Ramos (cell line): ENCODE results near the gene MGMT.
"Not testable (repeated sequence)": the region's sequence is repeated elsewhere in the genome, so short reads cannot be mapped to it uniquely, and the experiment has no call there.

Experiments
- in situ Hi-C: fragments of 300-500 bp; cut with MboI; formaldehyde crosslinking; loops from one replicate; pipeline ENCODE4 v1.14.3; 2022; ENCODE audit warnings: low sequenced_read_pairs; ENCODE audit not compliant: unreplicated experiment

The MGMT gene

DNA sequence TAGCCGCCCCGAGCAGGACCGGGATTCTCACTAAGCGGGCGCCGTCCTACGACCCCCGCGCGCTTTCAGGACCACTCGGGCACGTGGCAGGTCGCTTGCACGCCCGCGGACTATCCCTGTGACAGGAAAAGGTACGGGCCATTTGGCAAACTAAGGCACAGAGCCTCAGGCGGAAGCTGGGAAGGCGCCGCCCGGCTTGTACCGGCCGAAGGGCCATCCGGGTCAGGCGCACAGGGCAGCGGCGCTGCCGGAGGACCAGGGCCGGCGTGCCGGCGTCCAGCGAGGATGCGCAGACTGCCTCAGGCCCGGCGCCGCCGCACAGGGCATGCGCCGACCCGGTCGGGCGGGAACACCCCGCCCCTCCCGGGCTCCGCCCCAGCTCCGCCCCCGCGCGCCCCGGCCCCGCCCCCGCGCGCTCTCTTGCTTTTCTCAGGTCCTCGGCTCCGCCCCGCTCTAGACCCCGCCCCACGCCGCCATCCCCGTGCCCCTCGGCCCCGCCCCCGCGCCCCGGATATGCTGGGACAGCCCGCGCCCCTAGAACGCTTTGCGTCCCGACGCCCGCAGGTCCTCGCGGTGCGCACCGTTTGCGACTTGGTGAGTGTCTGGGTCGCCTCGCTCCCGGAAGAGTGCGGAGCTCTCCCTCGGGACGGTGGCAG is at the start of gene MGMT:
Gene MGMT, plus strand, starts transcription at position 539 of the 656 bp plus-strand sequence.
- in situ Hi-C loops: no loop called here

- in situ Hi-C loops: no loop called here
Observed at GRCh38 chr10:129417870-129418269, 49.2 kb upstream of the MGMT start.

GRCh38 chr10:129418496-129419225 is 48.4 kb upstream of the MGMT start:
- in situ Hi-C loops: no loop called here

GRCh38 chr10:129419397-129419796 is 47.6 kb upstream of the MGMT start:
- in situ Hi-C loops: no loop called here

DNA sequence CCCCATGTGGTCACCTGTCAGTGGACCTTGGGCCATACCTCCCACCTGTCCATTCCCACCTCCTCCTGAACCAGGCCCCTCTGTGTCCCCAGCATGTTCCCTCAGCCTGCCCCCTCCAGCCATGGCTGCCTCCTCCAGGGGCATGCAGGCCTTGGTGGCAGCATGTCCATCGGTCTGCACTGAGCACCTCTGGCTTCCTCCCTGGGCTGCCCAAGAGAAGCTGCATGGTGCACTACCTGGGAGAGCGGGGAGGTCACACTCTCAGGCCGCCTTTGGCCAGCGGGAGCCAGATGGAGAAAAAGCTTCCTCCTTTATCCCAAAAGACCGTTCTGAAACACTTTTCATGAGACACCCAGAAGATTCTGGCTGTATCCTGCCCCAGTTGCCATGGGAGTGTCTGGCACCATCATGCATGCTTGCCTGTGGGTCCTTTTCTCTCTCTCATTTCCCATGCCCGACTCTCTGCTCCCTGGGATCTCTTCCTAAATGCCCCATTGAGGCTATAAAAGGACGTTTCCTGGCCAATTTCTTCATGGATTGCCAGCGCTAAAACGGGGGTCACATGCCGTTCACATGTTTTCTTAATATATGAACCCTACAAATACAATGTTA is 45.5 kb upstream of the MGMT start:
- in situ Hi-C loops: no loop called here

- in situ Hi-C loops: no loop called here
Observed at GRCh38 chr10:129424978-129425377, 42.1 kb upstream of the MGMT start.

- in situ Hi-C loops: no loop called here
Observed at GRCh38 chr10:129426606-129427005, 40.4 kb upstream of the MGMT start.

DNA sequence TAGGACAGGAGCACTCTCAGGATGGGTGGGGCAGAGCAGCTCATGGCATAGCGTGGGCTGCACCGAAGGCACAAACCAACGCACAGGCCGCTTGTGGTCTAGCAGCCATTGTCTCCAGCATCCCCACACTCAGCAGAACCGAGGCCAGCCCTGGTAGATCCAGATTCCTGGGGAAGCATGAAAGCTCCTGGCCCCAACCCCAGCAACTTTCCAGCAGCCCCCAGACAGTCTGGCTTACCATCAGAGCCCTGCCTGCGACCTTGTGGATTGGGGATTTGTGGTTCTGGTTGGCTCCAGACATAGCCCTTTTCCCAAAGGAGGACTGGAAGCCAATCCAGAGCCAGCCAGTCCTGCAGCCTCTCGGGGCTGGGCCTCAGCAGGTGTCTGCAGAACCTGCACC is 33.8 kb upstream of the MGMT start:
- in situ Hi-C loops: no loop called here

DNA sequence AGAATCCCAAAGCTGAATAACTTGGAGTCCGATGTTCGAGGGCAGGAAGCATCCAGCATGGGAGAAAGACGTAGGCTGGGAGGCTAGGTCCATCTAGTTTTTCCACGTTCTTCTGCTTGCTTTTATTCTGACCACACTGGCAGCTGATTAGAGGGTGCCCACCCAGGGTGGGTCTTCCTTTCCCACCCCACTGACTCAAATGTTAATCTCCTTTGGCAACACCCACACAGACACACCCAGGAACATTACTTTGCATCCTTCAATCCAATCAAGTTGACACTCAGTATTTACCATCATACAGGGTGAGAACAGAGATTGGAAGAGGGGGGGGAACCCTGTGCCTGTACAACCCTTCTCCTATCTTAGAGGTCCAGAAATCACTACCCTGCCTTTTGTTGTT is 31.3 kb upstream of the MGMT start:
- in situ Hi-C loops: not testable (repeated sequence)

- in situ Hi-C loops: no loop called here
Observed at GRCh38 chr10:129438024-129438423, 29.0 kb upstream of the MGMT start.

GRCh38 chr10:129440247-129440646 is 26.8 kb upstream of the MGMT start:
- in situ Hi-C loops: no loop called here

GRCh38 chr10:129440722-129441316 is 26.2 kb upstream of the MGMT start:
- in situ Hi-C loops: no loop called here

DNA sequence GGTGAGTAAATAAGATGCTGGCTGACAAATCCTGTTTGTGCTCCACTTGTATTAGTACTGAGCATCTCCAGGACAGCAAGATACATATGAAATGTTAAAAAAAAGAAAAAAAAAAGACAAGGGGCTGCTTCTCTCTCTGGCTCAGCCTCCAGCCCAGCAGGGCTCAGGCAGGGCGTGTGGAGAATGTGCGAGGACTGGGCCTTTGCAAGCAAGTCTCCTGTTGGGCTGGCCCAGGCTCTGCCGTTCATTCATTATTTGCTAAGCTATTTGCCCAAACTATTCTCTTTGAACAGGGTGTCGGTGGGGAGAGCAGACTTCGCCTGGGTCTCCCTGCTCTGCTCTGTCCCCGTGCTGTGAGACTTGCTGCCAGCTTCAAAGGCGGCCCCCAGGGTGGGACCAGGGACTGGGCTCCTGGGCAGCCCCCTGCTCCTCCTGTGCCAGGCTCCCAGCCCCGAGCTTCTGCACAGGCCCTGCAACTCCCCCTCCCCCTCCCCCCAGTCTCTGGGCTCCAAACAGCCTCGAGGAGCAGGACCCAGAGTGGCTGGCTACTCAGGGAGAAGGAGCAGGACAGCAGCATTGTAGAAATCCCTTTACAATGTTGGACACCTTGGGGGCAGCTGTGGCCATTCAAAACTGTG is 25.6 kb upstream of the MGMT start:
- in situ Hi-C loops: no loop called here

DNA sequence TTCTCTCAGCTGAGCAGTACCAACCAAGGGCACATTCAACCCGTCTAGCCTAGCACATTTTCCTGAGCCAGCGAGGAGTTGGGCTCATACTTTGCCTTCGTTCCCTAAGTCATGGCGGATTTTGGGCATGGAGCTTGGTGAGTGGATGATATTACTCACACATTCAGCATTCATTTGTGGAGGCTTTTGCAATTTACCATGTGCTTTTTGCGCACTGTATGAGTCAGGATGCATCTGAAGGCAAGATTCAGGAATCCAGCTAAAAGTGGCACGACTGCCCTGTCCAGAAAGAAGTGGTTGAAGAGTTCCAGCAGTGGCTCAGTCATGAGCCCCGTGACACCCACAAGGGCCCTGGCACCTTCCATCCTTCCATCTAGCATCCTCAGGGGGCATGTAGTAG is 24.2 kb upstream of the MGMT start:
- in situ Hi-C loops: no loop called here

DNA sequence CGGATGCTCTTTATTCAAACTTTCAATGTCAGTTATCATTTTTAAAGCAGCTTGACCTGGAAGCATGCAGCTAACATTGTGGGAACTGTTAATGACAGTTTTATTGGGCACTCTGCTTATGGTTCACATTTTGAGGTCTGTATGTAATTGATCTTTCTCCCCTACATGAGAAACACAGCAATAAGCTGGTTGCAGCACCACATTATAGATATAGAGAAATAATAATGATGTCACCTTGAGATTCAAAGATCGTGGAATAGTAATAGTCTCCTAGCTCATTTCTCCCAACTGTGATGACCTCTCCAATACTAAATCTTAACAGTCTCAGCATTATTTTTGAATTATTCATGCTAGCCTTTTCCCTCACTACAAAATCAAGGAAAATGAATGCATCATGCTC is 22.7 kb upstream of the MGMT start:
- in situ Hi-C loops: no loop called here

GRCh38 chr10:129445436-129446182 is 21.4 kb upstream of the MGMT start:
- in situ Hi-C loops: no loop called here

- in situ Hi-C loops: no loop called here
Observed at GRCh38 chr10:129446183-129446581, 20.9 kb upstream of the MGMT start.

GRCh38 chr10:129447486-129447885 is 19.6 kb upstream of the MGMT start:
- in situ Hi-C loops: no loop called here

- in situ Hi-C loops: no loop called here
Observed at GRCh38 chr10:129448086-129448485, 19.0 kb upstream of the MGMT start.

DNA sequence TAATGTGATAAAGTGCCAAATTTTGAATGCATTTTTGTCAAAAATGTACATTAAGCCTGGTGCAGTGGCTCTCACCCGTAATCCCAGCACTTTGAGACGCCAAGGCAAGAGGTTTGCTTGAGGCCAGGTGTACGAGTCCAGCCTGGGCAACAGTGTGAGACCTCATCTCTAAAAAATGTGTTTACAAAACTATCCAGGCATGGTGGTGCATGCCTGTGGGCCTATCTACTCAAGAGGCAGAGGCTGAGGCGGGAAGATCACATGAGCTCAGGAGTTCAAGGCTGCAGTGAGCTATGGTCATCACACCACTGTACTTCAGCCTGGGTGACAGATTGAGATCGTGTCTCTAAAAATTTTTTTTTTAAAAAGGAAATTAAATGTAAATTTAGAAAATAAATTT is 18.5 kb upstream of the MGMT start:
- in situ Hi-C loops: no loop called here
